ENCODE data around the gene UMOD.

Gene UMOD

DNA sequence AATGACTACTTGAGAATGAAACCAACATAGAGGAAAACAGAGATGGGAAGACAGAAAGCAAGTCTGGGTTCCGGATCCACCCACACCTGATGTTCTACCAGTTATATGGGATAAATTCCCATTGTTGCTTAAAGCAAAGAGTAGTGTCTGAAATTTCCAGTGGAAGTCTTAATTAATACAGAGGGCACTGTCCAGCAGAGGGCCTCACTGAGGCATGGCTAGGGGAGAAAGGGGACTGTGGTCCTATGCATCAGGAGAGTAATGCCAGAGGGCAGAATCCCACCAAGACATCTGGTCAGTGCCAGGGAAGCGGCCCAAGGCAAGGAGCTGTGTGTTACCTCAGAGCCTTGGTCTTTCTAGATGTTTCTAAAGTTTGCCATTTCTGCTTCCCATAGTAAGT is 7.5 kb upstream of the UMOD start:
- Histone ChIP-seq H4K20me1 (ENCODE audit: insufficient read depth, low read length, poor library complexity, severe bottlenecking) (no peaks in the 10 kb centered on the region), H3K9me3 (ENCODE audit: insufficient read depth, low read depth, low read length) (peaks cover 9% of the 10 kb centered on the region; the same call in 1 of the 2 replicates), H3K79me2 (ENCODE audit: insufficient read depth, low read length) (no peaks in the 10 kb centered on the region), H2AFZ (ENCODE audit: low read length) (no peak overlapping the region), H3K4me1 (ENCODE audit: insufficient read depth, low read length, poor library complexity, severe bottlenecking) (no peaks in the 10 kb centered on the region), H3K27me3 (ENCODE audit: insufficient read depth, low read length, poor library complexity, severe bottlenecking) (no peaks in the 10 kb centered on the region), H3K4me2 (ENCODE audit: low read depth, low read length, poor library complexity, severe bottlenecking) (no peak overlapping the region), H3K9ac (ENCODE audit: low read depth, low read length, poor library complexity, severe bottlenecking) (no peak overlapping the region), H3K36me3 (ENCODE audit: insufficient read depth, low read length) (no peaks in the 10 kb centered on the region), H3K9me2 (replicated peaks; ENCODE audit: low read depth, low read length) (no peaks in the 10 kb centered on the region), H3F3A (ENCODE audit: low read depth) (no peaks in the 10 kb centered on the region), H3K4me3 (ENCODE audit: low read length, poor library complexity, severe bottlenecking) (no peak overlapping the region)
- TF ChIP-seq, protein P1, sequence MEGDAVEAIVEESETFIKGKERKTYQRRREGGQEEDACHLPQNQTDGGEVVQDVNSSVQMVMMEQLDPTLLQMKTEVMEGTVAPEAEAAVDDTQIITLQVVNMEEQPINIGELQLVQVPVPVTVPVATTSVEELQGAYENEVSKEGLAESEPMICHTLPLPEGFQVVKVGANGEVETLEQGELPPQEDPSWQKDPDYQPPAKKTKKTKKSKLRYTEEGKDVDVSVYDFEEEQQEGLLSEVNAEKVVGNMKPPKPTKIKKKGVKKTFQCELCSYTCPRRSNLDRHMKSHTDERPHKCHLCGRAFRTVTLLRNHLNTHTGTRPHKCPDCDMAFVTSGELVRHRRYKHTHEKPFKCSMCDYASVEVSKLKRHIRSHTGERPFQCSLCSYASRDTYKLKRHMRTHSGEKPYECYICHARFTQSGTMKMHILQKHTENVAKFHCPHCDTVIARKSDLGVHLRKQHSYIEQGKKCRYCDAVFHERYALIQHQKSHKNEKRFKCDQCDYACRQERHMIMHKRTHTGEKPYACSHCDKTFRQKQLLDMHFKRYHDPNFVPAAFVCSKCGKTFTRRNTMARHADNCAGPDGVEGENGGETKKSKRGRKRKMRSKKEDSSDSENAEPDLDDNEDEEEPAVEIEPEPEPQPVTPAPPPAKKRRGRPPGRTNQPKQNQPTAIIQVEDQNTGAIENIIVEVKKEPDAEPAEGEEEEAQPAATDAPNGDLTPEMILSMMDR (conservative IDR thresholded peaks at IDR 0.05; ENCODE audit: low read length): peak; percentile 35; the same call in 1 of the 2 replicates
- TF ChIP-seq EZH2phosphoT487 (IDR thresholded peaks at IDR 0.05; ENCODE audit: borderline replicate concordance): no peak

DNA sequence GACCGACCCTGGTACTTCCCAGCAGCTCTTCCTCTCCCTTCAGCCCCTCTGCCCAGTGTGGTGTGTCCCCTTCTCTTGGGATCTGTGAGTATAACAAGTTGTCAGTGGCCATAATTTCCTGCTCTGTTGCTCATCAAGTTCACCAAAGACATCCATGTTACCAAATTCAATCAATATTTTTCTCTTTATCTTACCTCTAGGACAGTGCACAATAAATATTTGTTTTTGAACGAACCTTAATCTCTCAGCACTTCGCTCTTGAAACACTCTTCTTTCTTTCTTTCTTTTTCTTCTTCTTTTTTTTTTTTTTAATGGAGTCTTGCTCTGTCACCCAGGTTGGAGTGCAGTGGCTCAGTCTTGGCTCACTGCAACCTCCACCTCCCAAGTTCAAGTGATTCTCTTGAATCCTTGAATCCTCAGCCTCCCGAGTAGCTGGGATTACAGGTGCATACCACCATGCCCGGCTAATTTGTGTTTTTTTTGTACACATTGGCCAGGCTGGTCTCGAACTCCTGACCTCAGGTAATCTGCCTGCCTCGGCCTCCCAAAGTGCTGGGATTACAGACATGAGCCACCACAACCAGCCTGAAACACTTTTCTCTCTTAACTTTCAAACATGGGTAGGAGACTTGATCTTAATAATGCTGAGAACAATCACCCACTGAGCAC is 2.7 kb upstream of the UMOD start:
- H3K4me3 ChIP-seq (ENCODE audit: low read length, poor library complexity, severe bottlenecking): no peak overlapping the region
- no peaks in the 10 kb centered on the region for H3K27me3 ChIP-seq (ENCODE audit: insufficient read depth, low read length, poor library complexity, severe bottlenecking)
- H3K4me2 ChIP-seq (ENCODE audit: low read depth, low read length, poor library complexity, severe bottlenecking): no peak overlapping the region
- H3K9ac ChIP-seq (ENCODE audit: low read depth, low read length, poor library complexity, severe bottlenecking): no peak overlapping the region
- H3F3A ChIP-seq (ENCODE audit: low read depth): no peaks in the 10 kb centered on the region
- peaks cover 9% of the 10 kb centered on the region; the same call in 1 of the 2 replicates for H3K9me3 ChIP-seq (ENCODE audit: insufficient read depth, low read depth, low read length)
- H3K4me1 ChIP-seq (ENCODE audit: insufficient read depth, low read length, poor library complexity, severe bottlenecking): no peaks in the 10 kb centered on the region
- H4K20me1 ChIP-seq (ENCODE audit: insufficient read depth, low read length, poor library complexity, severe bottlenecking): no peaks in the 10 kb centered on the region
- H2AFZ ChIP-seq (ENCODE audit: low read length): no peak overlapping the region
- H3K9me2 ChIP-seq (replicated peaks; ENCODE audit: low read depth, low read length): no peaks in the 10 kb centered on the region
- H3K36me3 ChIP-seq (ENCODE audit: insufficient read depth, low read length): no peaks in the 10 kb centered on the region
- TF ChIP-seq, protein P1 (conservative IDR thresholded peaks at IDR 0.05; ENCODE audit: low read length): no peak
- no peak for TF ChIP-seq EZH2phosphoT487 (IDR thresholded peaks at IDR 0.05; ENCODE audit: borderline replicate concordance)
- H3K79me2 ChIP-seq (ENCODE audit: insufficient read depth, low read length): no peaks in the 10 kb centered on the region

DNA sequence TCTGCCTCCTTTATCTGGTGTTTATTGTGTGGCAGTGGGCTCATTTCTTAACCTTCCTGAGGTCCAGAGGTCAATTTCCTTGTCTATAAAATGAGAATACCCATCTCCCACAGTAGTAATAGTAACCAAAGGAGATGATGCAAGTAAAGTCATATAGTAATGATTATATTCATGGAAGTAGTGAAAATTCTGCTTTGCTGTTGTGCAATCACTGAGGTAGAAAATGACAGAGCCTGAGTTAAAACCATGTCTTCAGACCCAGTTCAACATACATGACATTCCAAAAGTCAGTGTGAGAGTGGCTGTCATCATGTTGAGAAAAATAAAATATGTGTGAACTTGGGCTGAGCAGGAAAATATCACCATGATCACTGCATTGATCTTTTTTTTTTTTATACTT is 864 bp upstream of the UMOD start:
- Histone ChIP-seq H3K36me3 (ENCODE audit: insufficient read depth, low read length) (no peaks in the 10 kb centered on the region), H3F3A (ENCODE audit: low read depth) (no peaks in the 10 kb centered on the region), H3K27me3 (ENCODE audit: insufficient read depth, low read length, poor library complexity, severe bottlenecking) (no peaks in the 10 kb centered on the region), H4K20me1 (ENCODE audit: insufficient read depth, low read length, poor library complexity, severe bottlenecking) (no peaks in the 10 kb centered on the region), H3K4me2 (ENCODE audit: low read depth, low read length, poor library complexity, severe bottlenecking) (no peak overlapping the region), H3K79me2 (ENCODE audit: insufficient read depth, low read length) (no peaks in the 10 kb centered on the region), H3K9ac (ENCODE audit: low read depth, low read length, poor library complexity, severe bottlenecking) (no peak overlapping the region), H3K9me2 (replicated peaks; ENCODE audit: low read depth, low read length) (no peaks in the 10 kb centered on the region), H2AFZ (ENCODE audit: low read length) (no peak overlapping the region), H3K9me3 (ENCODE audit: insufficient read depth, low read depth, low read length) (peaks cover 6% of the 10 kb centered on the region; the same call in 1 of the 2 replicates), H3K4me1 (ENCODE audit: insufficient read depth, low read length, poor library complexity, severe bottlenecking) (no peaks in the 10 kb centered on the region), H3K4me3 (ENCODE audit: low read length, poor library complexity, severe bottlenecking) (no peak overlapping the region)
- no peak for TF ChIP-seq EZH2phosphoT487 (IDR thresholded peaks at IDR 0.05; ENCODE audit: borderline replicate concordance)
- TF ChIP-seq, protein P1 (conservative IDR thresholded peaks at IDR 0.05; ENCODE audit: low read length): no peak

Measured in Loucy (cell line).